Fibroblast of gingiva (primary cell): ENCODE measurements around the gene SYTL2.
A peak's percentile ranks its signal among the peaks of the same experiment; 100 is the strongest.
"Not testable (repeated sequence)": the region's sequence is repeated elsewhere in the genome, so short reads cannot be mapped to it uniquely, and the experiment has no call there.

Experiments
- DNase-seq: peaks from one replicate; pipeline ENCODE4 v3.0.0-alpha.2; 2011; ENCODE audit warnings: low read depth

SYTL2 gene

DNA sequence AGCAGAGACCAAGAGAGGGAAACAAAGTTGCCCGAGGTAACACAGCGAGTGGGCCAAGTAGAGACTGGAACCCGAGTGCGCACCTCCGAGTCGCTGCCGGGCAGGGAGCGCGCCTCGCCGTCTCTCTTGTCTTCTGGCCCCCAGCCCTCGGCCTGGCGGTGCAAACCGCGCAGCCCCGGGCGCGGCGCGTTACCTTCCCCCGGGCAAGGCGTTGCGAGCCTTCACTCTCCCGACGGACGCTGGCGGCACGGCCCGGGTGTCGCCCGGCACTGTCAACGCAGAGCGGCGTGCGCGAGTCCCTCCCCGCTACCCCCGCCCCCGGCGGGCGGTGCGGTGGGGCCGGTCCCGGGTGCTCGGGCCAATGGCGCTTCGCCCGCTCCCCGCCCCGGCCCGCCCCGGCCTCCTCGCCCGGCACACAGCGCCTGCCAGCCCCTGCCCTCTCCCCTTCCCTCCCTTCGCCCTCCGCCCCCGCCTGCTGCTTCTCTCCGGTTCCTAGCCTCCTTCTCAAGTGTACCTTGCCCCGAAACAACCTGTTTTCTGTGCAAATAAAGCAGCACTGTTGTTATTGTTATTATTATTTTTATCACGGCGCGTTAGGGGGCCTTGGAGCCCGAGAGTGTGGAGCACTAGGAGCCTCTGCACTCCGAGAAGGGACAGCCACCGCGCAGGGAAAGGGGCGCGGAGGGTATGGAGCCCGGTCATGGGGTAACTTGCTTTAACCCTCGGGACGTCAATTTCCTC, at the start of gene SYTL2:
SYTL2 (minus strand) TSS at position 271 of the 741 bp plus-strand sequence. CDS start 53,416 bp downstream, outside the sequence.
- DNase-seq = peak; percentile 38

- peak; percentile 61 for DNase-seq
These were observed 48.6 kb upstream of the SYTL2 start for GRCh38 chr11:85859541-85859940.

- DNase-seq = no peak
These were observed 46.2 kb upstream of the SYTL2 start for GRCh38 chr11:85857098-85857497.

GRCh38 chr11:85855341-85855656, 44.4 kb upstream of the SYTL2 start, which contains the start of gene CCDC83:
CCDC83 (plus strand) TSS chr11:85855383; CDS start chr11:85865124, 9,741 bp downstream.
- DNase-seq = no peak

DNA sequence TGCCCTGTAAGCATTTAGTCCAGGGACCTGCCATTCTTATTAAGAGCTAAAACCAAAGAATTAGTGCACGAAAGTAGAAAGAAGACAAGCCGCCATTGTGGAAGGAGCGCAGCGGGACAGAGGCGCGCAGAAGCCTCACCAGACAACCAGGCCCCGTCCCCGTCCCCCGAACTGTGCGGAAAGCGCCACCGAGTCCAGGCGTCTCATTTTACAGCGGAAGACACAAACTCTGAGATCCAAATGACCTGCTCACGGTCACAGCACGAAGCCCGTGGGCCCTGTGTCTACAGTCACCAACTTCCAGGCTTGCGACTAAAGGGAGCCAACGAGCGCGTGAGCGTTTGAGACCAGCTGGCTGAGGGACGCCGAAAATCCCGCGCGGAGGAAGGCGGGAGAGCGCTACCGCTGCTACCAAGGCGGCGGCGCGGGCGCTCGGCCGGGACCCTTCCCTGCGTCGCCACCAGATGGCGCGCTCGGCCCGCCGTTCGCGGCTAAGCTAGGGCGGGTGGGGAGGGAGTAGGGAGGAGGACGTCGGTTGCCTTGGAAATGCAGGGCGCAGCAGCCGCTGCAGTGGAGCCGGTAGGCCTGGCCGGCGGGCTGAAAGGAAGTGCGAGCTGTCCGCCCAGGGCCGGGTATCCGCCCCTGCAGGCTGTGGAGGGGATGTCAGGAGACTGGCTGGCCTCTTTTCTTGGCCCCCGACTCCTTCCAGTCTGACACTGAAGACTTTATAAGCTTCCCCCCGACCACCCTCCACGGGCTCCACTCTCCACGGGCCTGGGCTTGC, 43.8 kb upstream of the SYTL2 start:
- peak; percentile 93 for DNase-seq

DNA sequence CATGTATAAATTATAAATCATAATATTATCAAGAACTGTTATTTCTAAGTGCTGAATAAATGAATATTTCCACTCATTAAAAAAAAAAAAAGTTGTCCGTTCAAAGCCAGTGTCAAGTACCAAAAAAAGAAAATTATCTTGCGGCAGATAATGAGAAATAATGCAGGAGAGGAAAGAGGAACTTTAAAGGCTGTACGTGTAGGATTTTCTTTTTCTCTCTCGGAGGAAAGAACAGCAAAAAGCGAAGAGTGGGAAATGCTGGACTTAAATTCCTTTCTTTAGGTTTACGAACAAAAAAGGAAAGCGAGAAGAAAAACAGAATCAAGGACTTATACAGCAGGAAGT, 43.2 kb upstream of the SYTL2 start:
- DNase-seq = no peak

DNA sequence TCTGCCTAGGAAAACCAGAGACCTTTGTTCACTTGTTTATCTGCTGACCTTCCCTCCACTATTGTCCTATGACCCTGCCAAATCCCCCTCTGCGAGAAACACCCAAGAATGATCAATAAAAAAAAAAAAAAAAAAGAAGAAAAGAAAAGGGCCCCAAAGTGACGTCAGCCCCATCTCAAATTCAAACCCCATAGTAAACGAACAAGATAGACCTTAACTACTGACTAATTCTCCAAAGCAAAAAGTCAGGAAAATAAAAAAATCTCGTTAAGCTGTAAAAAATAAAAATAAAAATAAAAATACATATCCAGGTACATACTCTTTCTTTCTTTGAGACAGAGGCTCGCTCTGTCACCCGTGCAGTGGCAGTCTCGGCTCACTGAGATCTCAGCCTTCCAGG, 42.6 kb upstream of the SYTL2 start:
- DNase-seq = not testable (repeated sequence)

DNA sequence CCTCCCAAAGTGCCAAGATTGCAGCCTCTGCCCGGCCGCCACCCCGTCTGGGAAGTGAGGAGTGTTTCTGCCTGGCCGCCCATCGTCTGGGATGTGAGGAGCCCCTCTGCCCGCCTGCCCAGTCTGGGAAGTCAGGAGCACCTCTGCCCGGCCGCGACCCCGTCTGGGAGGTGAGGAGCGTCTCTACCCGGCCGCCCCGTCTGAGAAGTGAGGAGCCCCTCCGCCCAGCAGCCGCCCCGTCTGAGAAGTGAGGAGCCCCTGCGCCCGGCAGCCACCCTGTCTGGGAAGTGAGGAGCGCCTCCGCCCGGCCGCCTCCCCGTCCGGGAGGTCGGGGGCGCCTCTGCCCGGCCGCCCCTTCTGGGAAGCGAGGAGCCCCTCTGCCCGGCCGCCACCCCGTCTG, 41.8 kb upstream of the SYTL2 start:
- DNase-seq = not testable (repeated sequence)

GRCh38 chr11:85848556-85848955, 37.6 kb upstream of the SYTL2 start:
- no peak for DNase-seq

DNA sequence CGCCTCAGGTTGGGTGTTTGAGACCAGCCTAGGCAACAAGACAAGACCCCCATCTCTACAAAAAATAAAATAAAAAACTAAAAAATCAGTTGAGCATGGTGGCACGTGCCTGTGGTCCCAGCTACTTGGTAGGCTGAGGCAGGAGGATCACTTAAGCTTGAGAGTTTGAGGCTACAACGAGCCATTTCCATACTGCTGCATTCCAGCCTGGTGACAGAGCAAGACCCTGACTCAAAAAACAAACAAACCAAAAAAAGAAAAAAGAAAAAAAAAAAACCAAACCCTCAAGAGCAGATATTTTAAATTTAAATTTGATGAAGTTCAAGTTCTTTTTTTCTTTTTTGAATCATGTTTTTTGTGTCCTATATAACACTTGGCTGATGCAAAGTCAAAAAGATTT, 37.1 kb upstream of the SYTL2 start:
- DNase-seq = no peak

DNA sequence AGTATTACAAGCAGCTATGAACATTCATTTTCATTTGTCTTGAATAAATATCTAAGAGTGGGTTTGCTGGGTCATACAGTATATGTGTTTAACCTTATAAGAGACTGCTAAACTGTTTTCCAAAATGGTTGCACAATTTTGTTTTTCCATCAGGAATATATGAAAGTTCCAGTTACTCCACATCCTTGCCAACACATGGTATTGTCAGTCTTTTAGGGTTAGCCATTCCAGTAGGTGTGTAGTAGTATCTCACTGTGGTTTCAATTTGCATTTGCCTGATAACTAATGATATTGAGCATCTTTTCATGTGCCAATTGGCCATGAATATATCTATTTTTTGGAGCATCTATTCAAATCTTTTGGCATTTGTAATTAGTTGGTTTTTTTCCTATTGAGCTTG, 36.5 kb upstream of the SYTL2 start:
- no peak for DNase-seq

- DNase-seq = no peak
These were observed 34.2 kb upstream of the SYTL2 start for GRCh38 chr11:85845124-85845631.

GRCh38 chr11:85844439-85845123, 33.6 kb upstream of the SYTL2 start:
- peak; percentile 21 for DNase-seq

DNA sequence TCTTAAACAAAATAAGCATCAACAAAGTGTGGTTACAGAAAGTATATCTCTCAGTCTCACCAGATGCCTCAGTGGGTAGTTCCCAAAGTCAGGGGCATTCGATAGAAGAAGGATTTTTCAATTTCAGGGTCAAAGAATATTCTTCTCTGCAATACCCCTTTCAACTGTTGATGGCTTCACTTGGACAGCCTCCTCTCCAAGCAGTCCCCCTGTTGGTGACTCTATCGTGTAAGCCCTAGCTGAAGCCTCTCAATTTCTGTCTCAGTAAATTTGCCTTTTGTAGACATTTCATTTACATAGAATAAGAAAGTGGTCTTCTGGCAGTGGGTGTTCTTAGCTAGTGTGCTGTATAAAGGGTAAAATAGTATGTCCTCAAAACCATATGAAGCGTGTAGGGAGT, 33.0 kb upstream of the SYTL2 start:
- no peak for DNase-seq

GRCh38 chr11:85840932-85841331, 30.0 kb upstream of the SYTL2 start:
- not testable (repeated sequence) for DNase-seq

DNA sequence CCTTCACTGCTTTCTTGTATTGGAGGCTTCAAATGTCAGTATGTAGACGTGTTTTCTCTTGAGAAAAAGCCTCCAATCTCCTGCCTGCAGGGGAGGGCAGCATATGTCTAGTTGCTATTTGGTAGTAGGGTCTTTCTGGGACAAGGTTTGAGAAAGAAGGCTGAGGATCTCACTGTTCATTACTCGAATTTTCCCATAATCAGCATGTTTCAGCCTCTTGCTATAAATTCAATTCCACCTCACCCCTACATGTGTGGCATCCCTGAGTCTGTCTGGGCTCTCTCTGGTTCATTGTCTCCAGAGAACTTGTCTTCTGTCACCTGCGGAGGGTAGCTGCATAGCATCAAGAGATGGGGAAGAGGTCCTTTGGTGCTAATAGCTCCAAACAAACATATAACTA, 24.8 kb upstream of the SYTL2 start:
- no peak for DNase-seq

DNA sequence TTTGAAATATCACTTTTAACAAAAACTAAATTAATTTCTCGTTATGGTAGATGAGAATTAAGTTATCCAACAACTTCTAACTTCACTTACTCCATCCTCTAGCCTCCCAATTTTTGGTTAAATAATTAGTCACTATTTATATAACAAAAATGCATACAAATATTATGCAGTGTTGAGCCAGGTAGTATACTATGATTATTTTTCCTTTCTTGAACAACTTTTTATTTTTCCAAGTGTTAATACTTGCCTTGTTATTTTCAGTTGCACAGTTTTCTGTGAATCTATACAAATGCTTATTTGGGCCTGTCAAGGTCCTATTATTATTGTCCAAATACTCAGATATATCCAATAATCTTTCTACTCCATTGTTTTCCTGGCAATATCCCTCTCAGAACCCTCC, 24.3 kb upstream of the SYTL2 start:
- no peak for DNase-seq

DNA sequence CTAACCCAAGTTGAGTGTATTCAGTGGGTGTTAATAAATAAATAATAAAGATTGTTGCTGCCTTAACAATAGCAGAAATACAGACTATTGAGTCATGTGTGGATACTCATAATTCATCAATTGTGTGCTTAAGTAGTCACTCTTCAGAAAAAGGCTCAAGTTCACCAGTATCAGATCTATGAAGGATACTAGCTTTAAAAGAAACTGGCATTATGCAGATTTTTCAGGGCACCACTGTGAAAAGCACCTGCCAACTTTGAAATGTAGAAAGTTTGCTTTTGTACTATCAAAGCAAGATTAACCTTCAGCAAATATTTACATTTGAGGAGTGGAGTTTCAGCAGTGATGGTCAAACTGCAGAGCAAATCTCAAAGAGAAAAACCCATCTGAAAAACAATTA, 20.1 kb upstream of the SYTL2 start:
- DNase-seq = no peak

DNA sequence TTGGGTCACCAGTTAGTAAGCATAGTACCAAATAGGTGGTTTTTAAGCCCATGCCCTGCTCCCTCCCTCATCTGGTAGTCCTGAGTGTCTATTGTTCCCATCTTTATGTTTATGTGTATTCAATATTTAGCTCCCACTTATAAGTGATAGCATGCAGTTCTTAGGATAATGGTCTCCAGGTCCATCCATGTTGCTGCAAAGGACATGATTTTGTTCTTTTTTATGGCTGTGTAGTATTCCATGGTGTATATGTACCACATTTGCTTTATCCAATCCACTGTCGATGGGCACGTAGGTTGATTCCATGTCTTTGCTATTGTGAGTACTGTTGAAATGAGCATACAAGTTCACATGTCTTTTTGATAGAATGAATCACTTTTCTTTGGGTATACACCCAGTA, 18.2 kb upstream of the SYTL2 start:
- no peak for DNase-seq

- no peak for DNase-seq
These were observed 17.7 kb upstream of the SYTL2 start for GRCh38 chr11:85828640-85828978.

- DNase-seq = peak; percentile 91
These were observed 17.1 kb upstream of the SYTL2 start for GRCh38 chr11:85827748-85828639.
